ENCODE measurements around the gene MRTFB. TPM values are rescaled to one million over a fixed set of nuclear protein-coding genes. Genes with fewer than 3 reads are reported as not detected.

Gene MRTFB
- total and polyA plus RNA-seq, 2 of the 13 experiments (the other 11 are each of a cell fraction or from before 2014, with no cell fraction given): 11.4 to 14.0 TPM

DNA sequence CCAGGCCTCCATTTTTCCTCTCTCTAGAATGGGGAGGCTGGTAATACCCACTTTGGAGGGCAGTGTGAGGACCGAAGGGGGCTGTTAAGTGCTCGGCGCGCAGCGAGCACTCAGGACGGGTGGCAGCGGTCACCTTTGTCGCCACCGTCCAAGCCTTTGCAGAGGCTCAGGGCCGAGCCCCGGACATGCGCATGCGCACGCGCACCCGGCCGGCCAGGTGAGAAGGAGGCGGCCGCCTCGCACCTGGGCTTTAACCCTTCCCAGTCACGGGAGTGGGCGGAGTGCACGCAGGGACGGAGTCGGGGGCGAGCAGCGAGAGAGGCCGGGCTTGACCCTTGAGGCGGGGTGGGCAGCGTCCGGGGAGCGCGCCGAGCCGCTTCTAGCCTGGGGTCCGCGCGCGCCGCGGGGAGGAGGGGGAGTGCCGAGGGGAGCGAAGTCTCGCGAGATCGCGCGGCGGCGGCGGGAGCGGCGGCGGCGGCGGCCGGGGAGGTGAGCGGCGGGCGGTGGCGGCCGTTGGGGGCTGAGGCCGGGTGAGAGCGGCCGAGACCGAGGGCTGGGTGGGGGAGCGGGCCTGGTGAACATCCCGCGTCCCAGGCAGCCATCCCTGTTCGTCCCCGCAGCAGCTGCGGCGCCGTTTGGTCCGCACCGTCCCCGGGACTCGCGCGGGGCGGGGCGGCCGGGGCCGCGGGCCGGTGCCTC lies at the start of gene MRTFB (continued):
- TF ChIP-seq TBX3 (IDR thresholded peaks at IDR 0.05; ENCODE audit: borderline replicate concordance) (peak; percentile 85; the same call in 1 of the 2 replicates), RFX5 (IDR thresholded peaks at IDR 0.05; ENCODE audit: low read depth, low read length) (no peak), ZNF430 (CRISPR knock-in tag; IDR thresholded peaks at IDR 0.05) (peak; percentile 91; the same call in 1 of the 2 replicates), ZNF737 (CRISPR knock-in tag; IDR thresholded peaks at IDR 0.05; ENCODE audit: borderline replicate concordance) (no peak), GLI4 (CRISPR knock-in tag; IDR thresholded peaks at IDR 0.05; ENCODE audit: borderline replicate concordance) (peak; percentile 87), ZNF773 (CRISPR knock-in tag; IDR thresholded peaks at IDR 0.05; ENCODE audit: borderline replicate concordance) (peak; percentile 96; the same call in 1 of the 2 replicates), ZNF562 (CRISPR knock-in tag; IDR thresholded peaks at IDR 0.05; ENCODE audit: borderline replicate concordance) (no peak), SALL2 (CRISPR knock-in tag; IDR thresholded peaks at IDR 0.05) (peak; percentile 98), HMG20B (CRISPR knock-in tag; conservative IDR thresholded peaks at IDR 0.05) (no peak; the same call in 1 of the 2 replicates)
- TF ChIP-seq, protein P1, sequence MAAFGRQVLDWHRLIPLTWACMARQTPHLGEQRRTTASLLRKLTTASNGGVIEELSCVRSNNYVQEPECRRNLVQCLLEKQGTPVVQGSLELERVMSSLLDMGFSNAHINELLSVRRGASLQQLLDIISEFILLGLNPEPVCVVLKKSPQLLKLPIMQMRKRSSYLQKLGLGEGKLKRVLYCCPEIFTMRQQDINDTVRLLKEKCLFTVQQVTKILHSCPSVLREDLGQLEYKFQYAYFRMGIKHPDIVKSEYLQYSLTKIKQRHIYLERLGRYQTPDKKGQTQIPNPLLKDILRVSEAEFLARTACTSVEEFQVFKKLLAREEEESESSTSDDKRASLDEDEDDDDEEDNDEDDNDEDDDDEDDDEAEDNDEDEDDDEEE (CRISPR knock-in tag; IDR thresholded peaks at IDR 0.05): no peak; the same call in none of the 2 replicates
- TF ChIP-seq, protein P2, sequence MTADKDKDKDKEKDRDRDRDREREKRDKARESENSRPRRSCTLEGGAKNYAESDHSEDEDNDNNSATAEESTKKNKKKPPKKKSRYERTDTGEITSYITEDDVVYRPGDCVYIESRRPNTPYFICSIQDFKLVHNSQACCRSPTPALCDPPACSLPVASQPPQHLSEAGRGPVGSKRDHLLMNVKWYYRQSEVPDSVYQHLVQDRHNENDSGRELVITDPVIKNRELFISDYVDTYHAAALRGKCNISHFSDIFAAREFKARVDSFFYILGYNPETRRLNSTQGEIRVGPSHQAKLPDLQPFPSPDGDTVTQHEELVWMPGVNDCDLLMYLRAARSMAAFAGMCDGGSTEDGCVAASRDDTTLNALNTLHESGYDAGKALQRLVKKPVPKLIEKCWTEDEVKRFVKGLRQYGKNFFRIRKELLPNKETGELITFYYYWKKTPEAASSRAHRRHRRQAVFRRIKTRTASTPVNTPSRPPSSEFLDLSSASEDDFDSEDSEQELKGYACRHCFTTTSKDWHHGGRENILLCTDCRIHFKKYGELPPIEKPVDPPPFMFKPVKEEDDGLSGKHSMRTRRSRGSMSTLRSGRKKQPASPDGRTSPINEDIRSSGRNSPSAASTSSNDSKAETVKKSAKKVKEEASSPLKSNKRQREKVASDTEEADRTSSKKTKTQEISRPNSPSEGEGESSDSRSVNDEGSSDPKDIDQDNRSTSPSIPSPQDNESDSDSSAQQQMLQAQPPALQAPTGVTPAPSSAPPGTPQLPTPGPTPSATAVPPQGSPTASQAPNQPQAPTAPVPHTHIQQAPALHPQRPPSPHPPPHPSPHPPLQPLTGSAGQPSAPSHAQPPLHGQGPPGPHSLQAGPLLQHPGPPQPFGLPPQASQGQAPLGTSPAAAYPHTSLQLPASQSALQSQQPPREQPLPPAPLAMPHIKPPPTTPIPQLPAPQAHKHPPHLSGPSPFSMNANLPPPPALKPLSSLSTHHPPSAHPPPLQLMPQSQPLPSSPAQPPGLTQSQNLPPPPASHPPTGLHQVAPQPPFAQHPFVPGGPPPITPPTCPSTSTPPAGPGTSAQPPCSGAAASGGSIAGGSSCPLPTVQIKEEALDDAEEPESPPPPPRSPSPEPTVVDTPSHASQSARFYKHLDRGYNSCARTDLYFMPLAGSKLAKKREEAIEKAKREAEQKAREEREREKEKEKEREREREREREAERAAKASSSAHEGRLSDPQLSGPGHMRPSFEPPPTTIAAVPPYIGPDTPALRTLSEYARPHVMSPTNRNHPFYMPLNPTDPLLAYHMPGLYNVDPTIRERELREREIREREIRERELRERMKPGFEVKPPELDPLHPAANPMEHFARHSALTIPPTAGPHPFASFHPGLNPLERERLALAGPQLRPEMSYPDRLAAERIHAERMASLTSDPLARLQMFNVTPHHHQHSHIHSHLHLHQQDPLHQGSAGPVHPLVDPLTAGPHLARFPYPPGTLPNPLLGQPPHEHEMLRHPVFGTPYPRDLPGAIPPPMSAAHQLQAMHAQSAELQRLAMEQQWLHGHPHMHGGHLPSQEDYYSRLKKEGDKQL (CRISPR knock-in tag; IDR thresholded peaks at IDR 0.05; ENCODE audit: low read depth): no peak; the same call in 1 of the 2 replicates
- TF ChIP-seq, protein P3, sequence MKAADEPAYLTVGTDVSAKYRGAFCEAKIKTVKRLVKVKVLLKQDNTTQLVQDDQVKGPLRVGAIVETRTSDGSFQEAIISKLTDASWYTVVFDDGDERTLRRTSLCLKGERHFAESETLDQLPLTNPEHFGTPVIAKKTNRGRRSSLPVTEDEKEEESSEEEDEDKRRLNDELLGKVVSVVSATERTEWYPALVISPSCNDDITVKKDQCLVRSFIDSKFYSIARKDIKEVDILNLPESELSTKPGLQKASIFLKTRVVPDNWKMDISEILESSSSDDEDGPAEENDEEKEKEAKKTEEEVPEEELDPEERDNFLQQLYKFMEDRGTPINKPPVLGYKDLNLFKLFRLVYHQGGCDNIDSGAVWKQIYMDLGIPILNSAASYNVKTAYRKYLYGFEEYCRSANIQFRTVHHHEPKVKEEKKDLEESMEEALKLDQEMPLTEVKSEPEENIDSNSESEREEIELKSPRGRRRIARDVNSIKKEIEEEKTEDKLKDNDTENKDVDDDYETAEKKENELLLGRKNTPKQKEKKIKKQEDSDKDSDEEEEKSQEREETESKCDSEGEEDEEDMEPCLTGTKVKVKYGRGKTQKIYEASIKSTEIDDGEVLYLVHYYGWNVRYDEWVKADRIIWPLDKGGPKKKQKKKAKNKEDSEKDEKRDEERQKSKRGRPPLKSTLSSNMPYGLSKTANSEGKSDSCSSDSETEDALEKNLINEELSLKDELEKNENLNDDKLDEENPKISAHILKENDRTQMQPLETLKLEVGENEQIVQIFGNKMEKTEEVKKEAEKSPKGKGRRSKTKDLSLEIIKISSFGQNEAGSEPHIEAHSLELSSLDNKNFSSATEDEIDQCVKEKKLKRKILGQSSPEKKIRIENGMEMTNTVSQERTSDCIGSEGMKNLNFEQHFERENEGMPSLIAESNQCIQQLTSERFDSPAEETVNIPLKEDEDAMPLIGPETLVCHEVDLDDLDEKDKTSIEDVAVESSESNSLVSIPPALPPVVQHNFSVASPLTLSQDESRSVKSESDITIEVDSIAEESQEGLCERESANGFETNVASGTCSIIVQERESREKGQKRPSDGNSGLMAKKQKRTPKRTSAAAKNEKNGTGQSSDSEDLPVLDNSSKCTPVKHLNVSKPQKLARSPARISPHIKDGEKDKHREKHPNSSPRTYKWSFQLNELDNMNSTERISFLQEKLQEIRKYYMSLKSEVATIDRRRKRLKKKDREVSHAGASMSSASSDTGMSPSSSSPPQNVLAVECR (CRISPR knock-in tag; IDR thresholded peaks at IDR 0.05; ENCODE audit: borderline replicate concordance): peak; percentile 88; the same call in 1 of the 2 replicates
- TF ChIP-seq, protein P4, sequence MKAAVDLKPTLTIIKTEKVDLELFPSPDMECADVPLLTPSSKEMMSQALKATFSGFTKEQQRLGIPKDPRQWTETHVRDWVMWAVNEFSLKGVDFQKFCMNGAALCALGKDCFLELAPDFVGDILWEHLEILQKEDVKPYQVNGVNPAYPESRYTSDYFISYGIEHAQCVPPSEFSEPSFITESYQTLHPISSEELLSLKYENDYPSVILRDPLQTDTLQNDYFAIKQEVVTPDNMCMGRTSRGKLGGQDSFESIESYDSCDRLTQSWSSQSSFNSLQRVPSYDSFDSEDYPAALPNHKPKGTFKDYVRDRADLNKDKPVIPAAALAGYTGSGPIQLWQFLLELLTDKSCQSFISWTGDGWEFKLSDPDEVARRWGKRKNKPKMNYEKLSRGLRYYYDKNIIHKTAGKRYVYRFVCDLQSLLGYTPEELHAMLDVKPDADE (CRISPR knock-in tag; IDR thresholded peaks at IDR 0.05): 0 out of 2 replicates have a peak, but pooled peaks have one; percentile 68

All from HepG2 (cell line).